LNCaP clone FGC (cell line): ENCODE data around the gene LRIF1.

Experiments used
- DNase-seq: peaks from one replicate; pipeline ENCODE4 v3.0.0-alpha.2; 2011; ENCODE audit warnings: low read depth
- H3K4me3 ChIP-seq: 2 replicates; pipeline ENCODE4 v1.5.1; 2011; ENCODE audit warnings: mild to moderate bottlenecking, low read depth, low read length, control low read depth
- TF ChIP-seq, protein P1 (sequence below): IDR thresholded peaks from 2 replicates; pipeline ENCODE4 v1.5.1; 2012; ENCODE audit warnings: mild to moderate bottlenecking; ENCODE audit not compliant: control insufficient read depth, insufficient read depth; ENCODE audit errors: extremely low read depth

The LRIF1 gene

GRCh38 chr1:110914676-110915075 is 49.0 kb downstream of the LRIF1 start:
- H3K4me3 ChIP-seq, result no peak overlapping the region
- TF ChIP-seq, protein P1, sequence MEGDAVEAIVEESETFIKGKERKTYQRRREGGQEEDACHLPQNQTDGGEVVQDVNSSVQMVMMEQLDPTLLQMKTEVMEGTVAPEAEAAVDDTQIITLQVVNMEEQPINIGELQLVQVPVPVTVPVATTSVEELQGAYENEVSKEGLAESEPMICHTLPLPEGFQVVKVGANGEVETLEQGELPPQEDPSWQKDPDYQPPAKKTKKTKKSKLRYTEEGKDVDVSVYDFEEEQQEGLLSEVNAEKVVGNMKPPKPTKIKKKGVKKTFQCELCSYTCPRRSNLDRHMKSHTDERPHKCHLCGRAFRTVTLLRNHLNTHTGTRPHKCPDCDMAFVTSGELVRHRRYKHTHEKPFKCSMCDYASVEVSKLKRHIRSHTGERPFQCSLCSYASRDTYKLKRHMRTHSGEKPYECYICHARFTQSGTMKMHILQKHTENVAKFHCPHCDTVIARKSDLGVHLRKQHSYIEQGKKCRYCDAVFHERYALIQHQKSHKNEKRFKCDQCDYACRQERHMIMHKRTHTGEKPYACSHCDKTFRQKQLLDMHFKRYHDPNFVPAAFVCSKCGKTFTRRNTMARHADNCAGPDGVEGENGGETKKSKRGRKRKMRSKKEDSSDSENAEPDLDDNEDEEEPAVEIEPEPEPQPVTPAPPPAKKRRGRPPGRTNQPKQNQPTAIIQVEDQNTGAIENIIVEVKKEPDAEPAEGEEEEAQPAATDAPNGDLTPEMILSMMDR, result no peak
- DNase-seq, result no peak

DNA sequence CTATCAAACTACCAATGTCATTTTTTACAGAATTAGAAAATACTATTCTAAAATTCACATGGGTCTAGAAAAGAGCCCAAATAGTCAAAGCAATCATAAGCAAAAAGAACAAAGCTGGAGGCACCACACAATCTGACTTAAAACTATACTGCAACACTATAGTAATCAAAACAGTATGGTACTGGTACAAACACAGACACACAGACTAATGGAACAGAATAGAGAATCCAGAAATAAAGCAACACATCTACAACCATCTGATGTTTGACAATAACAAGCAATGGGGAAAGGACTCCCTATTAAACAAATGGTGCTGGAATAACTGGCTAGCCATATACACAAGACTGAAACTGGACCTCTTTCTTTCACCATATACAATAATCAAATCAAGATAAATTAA is 50.9 kb downstream of the LRIF1 start:
- no peak for DNase-seq
- TF ChIP-seq, protein P1, result no peak
- no peak overlapping the region for H3K4me3 ChIP-seq

GRCh38 chr1:110903853-110904500 is 59.7 kb downstream of the LRIF1 start:
- no peak for DNase-seq
- TF ChIP-seq, protein P1, result no peak
- H3K4me3 ChIP-seq, result no peak overlapping the region

- TF ChIP-seq, protein P1, result no peak
- H3K4me3 ChIP-seq, result no peak overlapping the region
- DNase-seq, result no peak
Measured at GRCh38 chr1:110902820-110903463, 60.8 kb downstream of the LRIF1 start.

DNA sequence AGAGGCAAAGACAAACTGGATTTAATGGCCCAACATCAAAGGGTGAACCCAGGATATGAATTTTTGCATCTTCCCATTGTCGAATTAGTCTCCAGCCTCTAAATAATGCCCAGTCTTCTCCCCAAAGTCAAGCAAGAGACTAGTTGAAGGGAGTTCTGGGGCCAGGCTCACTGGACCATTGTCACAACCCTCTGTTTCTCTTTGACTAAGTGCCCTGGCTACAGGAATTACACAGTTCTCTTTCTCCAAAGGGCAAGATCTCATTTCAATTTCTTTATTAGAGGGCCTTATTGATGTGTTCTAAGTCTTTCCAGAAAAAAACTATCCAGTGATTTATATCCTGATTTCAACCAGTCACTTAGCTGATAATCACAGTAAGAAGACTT is 64.3 kb downstream of the LRIF1 start:
- no peak overlapping the region for H3K4me3 ChIP-seq

GRCh38 chr1:110898734-110899457 is 64.8 kb downstream of the LRIF1 start:
- no peak overlapping the region for H3K4me3 ChIP-seq
- DNase-seq, result no peak
- TF ChIP-seq, protein P1, result no peak

More for the DNA sequence above, 64.3 kb downstream of the LRIF1 start:
- no peak for DNase-seq
- TF ChIP-seq, protein P1, result no peak
